Epithelial cell of proximal tubule (primary cell): ENCODE data around the gene B4GALNT3. TPM values are rescaled to one million over a fixed set of nuclear protein-coding genes. Genes with fewer than 3 reads are reported as not detected.

Experiments
- DNase-seq: peaks from one replicate; pipeline ENCODE4 v3.0.0-alpha.2; 2011; ENCODE audit warnings: low read depth
- H3K4me3 ChIP-seq: 2 replicates; pipeline ENCODE4 v1.5.1; 2011; ENCODE audit warnings: low read depth, mild to moderate bottlenecking, low read length
- total RNA-seq: library from RNA; depleted of rRNA; stranded (reverse); fragments of >200 nt; gene quantifications from 2 replicates; pipeline ENCODE4 v1.2.3, GENCODE V29; 2015
- TF ChIP-seq, protein P1 (sequence below): conservative IDR thresholded peaks from 2 replicates; pipeline ENCODE4 v1.5.1; 2012; ENCODE audit warnings: low read depth, mild to moderate bottlenecking, low read length

The B4GALNT3 gene
- total RNA-seq, 1 donor from 2014 or later, result 7.1 TPM

DNA sequence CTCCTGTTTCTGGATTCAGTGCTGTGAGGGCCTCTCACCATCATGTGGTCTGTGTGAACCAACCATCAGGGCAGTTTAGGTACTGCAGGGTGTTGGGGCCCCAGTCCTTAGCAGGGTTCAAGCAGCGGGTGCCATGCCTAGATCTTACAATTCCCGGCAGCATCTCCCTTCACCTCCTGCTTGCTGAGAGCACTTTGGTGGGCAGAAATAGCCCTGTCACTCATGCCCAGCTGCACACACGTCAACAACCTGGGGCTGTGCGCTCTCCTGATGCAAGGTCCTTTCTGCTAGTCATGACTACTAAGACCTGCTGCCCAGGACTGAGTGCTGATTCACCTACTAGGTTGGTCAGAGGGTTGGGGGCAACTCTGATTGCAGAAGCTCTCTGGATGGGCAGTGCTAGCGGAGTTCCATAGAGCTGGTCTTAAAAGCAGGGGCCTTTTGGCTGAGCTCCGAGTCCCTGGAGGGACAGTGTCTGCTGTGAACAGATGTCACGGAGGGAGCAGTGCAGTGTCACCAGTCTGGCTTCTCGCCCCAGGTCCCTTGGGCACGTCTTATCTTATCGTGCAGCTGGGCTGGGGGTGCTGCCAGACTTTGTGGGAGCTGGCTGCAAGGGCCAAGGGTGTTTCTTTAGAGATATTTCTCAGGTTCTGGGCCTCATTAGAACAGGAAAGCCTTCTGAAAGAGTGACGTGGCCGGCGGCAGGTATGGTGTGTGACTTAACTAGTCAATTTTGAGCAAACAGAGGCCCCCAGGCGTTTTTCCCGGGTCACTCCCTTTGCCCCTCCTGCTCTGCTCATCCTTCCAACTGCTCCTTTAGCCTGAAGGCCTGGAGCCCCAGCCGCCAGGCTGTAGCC, 131.7 kb downstream of the B4GALNT3 start:
- H3K4me3 ChIP-seq, result no peak overlapping the region
- no peak for DNase-seq
- TF ChIP-seq, protein P1, sequence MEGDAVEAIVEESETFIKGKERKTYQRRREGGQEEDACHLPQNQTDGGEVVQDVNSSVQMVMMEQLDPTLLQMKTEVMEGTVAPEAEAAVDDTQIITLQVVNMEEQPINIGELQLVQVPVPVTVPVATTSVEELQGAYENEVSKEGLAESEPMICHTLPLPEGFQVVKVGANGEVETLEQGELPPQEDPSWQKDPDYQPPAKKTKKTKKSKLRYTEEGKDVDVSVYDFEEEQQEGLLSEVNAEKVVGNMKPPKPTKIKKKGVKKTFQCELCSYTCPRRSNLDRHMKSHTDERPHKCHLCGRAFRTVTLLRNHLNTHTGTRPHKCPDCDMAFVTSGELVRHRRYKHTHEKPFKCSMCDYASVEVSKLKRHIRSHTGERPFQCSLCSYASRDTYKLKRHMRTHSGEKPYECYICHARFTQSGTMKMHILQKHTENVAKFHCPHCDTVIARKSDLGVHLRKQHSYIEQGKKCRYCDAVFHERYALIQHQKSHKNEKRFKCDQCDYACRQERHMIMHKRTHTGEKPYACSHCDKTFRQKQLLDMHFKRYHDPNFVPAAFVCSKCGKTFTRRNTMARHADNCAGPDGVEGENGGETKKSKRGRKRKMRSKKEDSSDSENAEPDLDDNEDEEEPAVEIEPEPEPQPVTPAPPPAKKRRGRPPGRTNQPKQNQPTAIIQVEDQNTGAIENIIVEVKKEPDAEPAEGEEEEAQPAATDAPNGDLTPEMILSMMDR, result peak; percentile 16

DNA sequence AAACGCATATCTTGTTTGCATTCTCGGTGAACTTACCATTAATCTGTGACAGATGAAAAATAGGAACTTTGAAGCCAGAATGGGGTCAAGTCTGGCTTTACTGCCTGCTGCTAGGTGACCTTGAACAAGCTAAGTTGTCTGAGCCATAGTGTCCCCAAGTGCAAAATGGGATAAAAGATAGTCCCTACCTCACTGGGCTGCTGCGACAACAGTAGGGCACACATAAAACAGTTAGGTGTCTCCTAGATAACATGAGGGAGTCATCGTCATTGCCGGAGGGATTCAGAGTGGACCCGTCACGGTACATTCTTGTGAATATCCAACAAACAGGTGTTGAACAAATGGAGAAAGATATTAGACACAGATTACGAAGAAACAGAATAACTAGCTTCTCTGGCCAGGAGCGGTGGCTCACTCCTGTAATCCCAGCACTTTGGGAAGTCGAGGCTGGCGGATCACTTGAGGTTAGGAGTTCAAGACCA, 132.3 kb downstream of the B4GALNT3 start:
- H3K4me3 ChIP-seq, result no peak overlapping the region
- TF ChIP-seq, protein P1, result no peak
- no peak for DNase-seq

DNA sequence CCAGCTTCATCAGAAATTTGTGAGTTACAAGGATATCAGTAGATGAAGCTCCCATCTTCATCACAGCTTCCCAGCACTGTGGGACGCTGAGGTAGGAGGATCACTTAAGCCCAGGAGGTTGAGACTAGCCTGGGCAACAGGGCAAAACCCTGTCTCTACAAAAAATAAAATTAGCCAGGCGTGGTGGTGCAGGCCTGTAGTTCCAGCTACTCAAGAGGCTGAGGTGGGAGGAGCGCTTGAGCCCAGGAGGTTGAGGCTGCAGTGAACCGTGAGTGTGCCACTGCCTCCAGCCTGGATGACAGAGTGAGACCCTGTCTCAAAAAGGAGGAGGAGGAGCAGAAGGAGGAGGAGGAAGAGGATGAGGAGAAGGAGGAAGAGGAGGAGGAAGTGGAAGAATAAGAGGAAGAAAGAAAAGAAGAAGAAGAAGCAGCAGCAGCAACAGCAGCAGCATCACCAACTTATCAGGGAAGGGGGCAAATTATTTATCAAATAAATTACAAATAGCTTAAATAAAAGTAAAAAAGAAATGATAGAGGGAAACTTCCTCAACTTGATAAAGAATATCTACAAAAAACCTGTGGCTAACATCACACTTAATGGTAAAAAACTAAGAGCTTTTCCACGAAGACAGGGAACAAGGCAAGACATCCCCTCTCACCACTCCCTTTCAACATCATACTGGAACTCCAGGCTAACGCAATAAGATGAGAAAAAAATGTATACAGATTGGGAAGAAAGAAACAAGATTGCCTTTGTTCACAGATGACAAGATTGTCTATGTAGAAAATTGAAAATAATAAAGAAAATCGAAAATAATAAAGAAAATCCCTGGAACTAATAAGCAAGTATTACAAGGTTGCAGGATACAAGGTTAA, 133.9 kb downstream of the B4GALNT3 start:
- TF ChIP-seq, protein P1, result no peak
- no peak overlapping the region for H3K4me3 ChIP-seq

DNA sequence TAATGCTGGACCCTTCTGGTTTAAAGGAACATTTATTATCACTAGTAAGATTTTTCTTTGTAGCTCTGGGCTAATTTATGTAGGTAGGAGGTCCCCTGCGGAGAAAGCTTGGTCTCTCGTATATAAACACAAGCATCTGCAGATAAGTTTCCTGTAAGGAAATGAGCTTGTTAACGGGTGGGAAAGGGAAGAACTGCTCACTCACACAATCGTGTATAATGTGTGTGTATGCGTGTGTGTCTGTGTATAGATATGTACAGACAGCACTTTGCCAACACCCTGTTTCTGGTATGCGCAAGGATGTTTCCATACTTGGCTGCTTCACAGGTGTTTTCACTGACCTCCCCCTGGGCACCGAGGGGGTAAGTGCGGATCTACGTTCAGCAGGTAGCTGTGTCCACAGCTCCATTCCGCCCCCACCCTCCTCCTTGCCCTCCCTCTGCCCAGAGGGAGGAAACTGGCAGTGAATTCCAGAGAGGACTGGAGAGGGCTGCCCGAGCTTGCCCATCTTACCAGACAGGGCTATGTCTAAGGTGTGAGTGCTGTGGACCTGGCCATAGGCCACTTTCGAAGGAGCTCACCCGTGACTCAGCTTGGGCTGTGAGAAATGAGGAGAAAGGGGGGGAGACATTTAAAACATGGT, 138.3 kb downstream of the B4GALNT3 start:
- no peak for DNase-seq
- no peak overlapping the region for H3K4me3 ChIP-seq
- TF ChIP-seq, protein P1, result peak; percentile 30

More for the DNA sequence above, 133.9 kb downstream of the B4GALNT3 start:
- DNase-seq, result no peak

DNA sequence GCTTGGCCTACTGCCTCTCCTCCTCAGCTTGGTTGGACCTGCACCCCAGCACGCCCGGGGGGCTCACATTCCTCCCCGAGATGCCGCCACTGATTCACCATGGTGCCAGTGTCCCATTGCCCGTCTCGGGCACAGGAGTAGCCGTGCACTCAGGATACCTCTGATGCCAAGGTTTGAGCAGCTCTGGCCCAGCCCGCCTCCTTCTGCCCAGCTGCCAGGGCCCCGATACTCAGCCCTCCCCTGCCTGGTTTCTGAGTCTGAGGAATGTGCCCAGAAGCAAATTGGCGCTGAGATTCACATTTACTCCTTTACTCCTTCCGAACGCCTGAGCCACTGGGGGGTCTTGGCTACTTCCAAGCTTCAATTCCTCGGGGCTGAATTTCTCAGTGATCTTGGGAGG, 140.0 kb downstream of the B4GALNT3 start:
- H3K4me3 ChIP-seq, result no peak overlapping the region
- TF ChIP-seq, protein P1, result no peak
- DNase-seq, result no peak

DNA sequence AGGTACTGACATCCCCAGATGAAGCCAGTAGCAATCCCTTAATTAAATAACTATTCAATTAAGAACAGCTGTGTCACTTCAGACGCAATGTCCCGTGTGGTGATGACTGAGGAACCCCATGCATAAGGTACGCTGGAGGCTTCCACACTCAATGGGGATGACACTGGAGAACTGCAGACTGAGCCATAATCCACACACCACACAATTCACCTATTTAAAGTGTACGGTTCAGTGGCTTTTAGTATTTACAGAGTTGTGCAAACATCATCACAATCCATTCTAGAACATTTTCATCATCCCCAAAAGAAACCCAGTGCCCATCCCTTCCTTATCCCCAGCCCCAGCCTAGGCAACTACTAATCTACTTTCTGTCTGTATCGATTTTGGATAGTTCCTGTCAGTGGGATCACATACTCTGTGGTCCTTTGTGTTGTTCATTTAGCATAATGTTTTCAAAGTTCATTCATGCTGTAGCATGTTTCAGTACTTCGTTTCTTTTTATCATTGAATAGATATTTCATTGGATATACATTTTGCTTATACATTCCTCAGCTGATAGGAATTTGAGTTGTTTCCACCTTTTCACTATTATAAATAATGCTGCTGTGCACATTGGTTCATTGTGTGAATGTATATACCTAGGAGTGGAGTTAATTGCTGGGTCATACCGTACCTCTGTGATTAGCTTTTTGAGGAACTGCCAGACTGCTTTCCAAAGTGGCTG, 142.4 kb downstream of the B4GALNT3 start:
- no peak for DNase-seq
- H3K4me3 ChIP-seq, result no peak overlapping the region
- TF ChIP-seq, protein P1, result no peak
